IMR-90 (cell line): ENCODE measurements around the gene NIPAL3. TPM values are rescaled to one million over a fixed set of nuclear protein-coding genes. Genes with fewer than 3 reads are reported as not detected.

Experiments used
- ATAC-seq: fragments of 200-7000 bp; cut with Tn5 transposase; 2 replicates; pipeline ENCODE4 v1.9.1; 2020; ENCODE audit warnings: low read depth, mild to moderate bottlenecking, moderate library complexity
- BruUV-seq: library from RNA; stranded (reverse); fragments of 400-500 nt; replicated peaks from 2 replicates; lab custom pipeline; 2021; lab: Mats Ljungman, UMichigan
- CTCF ChIA-PET: fragments of 300-600 bp; formaldehyde crosslinking; extraction: SDS; loops from one replicate; lab custom pipeline; 2021; ENCODE audit warnings: antibody characterized with exemption; lab: Yijun Ruan, JAX
- POLR2A ChIA-PET: fragments of 300-600 bp; sonication (Branson Sonifier 250); formaldehyde crosslinking; loops from one replicate; lab custom pipeline; 2022; ENCODE audit warnings: antibody characterized with exemption; ENCODE audit not compliant: unreplicated experiment; lab: Charles Lee
- DNase-seq: peaks from one replicate; pipeline ENCODE4 v3.0.0; 2013
- H2AFZ ChIP-seq: replicated peaks from 2 replicates; pipeline ENCODE3; 2013; ENCODE audit warnings: low read length, mild to moderate bottlenecking; ENCODE audit not compliant: poor library complexity
- H2AK5ac ChIP-seq: 2 replicates; pipeline ENCODE4 v1.6.1; 2013; ENCODE audit warnings: low read depth, low read length, inconsistent platforms
- H2AK9ac ChIP-seq: replicated peaks from 2 replicates; pipeline ENCODE3; 2013; ENCODE audit warnings: mild to moderate bottlenecking, low read depth, low read length, moderate library complexity; ENCODE audit not compliant: poor library complexity
- H2BK120ac ChIP-seq: 2 replicates; pipeline ENCODE4 v1.6.1; 2013; ENCODE audit warnings: low read depth, low read length, inconsistent platforms
- H2BK15ac ChIP-seq: 3 replicates; pipeline ENCODE4 v1.6.1; 2013; ENCODE audit warnings: low read depth, low read length, inconsistent platforms
- H2BK20ac ChIP-seq: 2 replicates; pipeline ENCODE4 v1.6.1; 2013; ENCODE audit warnings: low read depth, mild to moderate bottlenecking, inconsistent platforms, low read length, moderate library complexity
- H2BK5ac ChIP-seq: 2 replicates; pipeline ENCODE4 v1.6.1; 2013; ENCODE audit warnings: mild to moderate bottlenecking, low read depth, low read length, inconsistent platforms; ENCODE audit not compliant: poor library complexity, severe bottlenecking
- H3K14ac ChIP-seq: replicated peaks from 2 replicates; pipeline ENCODE4 v1.6.1; 2013; ENCODE audit warnings: low read depth, low read length, inconsistent platforms
- H3K18ac ChIP-seq: 2 replicates; pipeline ENCODE4 v1.6.1; 2013; ENCODE audit warnings: low read depth, low read length, control low read depth
- H3K23ac ChIP-seq: 2 replicates; pipeline ENCODE4 v1.6.1; 2013; ENCODE audit warnings: low read depth, low read length, inconsistent platforms
- H3K27ac ChIP-seq: 2 replicates; pipeline ENCODE4 v1.5.1; 2013; ENCODE audit warnings: mild to moderate bottlenecking, control low read depth, low read length; ENCODE audit not compliant: insufficient read depth
- H3K27me3 ChIP-seq: 2 replicates; pipeline ENCODE4 v1.6.1; 2013; ENCODE audit warnings: low read length; ENCODE audit not compliant: control insufficient read depth, insufficient read depth
- H3K36me3 ChIP-seq: 2 replicates; pipeline ENCODE4 v1.6.1; 2013; ENCODE audit warnings: low read length, mixed read lengths; ENCODE audit not compliant: control insufficient read depth, insufficient read depth
- H3K4ac ChIP-seq: 2 replicates; pipeline ENCODE4 v1.6.1; 2013; ENCODE audit warnings: low read depth, low read length, inconsistent platforms
- H3K4me1 ChIP-seq: 2 replicates; pipeline ENCODE4 v1.6.1; 2013; ENCODE audit warnings: low read length, mixed read lengths; ENCODE audit not compliant: control insufficient read depth, insufficient read depth
- H3K4me2 ChIP-seq: 2 replicates; pipeline ENCODE4 v1.6.1; 2013; ENCODE audit warnings: low read depth, mild to moderate bottlenecking, control low read depth, low read length, moderate library complexity
- H3K4me3 ChIP-seq: 2 replicates; pipeline ENCODE4 v1.5.1; 2013; ENCODE audit warnings: low read depth, mild to moderate bottlenecking, control low read depth, low read length, moderate library complexity; ENCODE audit not compliant: insufficient read depth
- H3K56ac ChIP-seq: 2 replicates; pipeline ENCODE4 v1.6.1; 2013; ENCODE audit warnings: low read length, inconsistent platforms; ENCODE audit not compliant: insufficient read depth; ENCODE audit errors: extremely low read depth
- H3K79me1 ChIP-seq, 2 experiments: 2 replicates each; pipeline ENCODE4 v1.6.1; 2013; ENCODE audit warnings: low read length in 2 of 2, inconsistent platforms in 1 of 2, low read depth in 1 of 2
- H3K9ac ChIP-seq: 2 replicates; pipeline ENCODE4 v1.6.1; 2013; ENCODE audit warnings: low read depth, low read length, control low read depth
- H3K9me1 ChIP-seq: 2 replicates; pipeline ENCODE4 v1.6.1; 2013; ENCODE audit warnings: low read length, inconsistent platforms; ENCODE audit not compliant: insufficient read depth
- H3K9me3 ChIP-seq: 2 replicates; pipeline ENCODE4 v1.6.1; 2013; ENCODE audit warnings: low read length; ENCODE audit not compliant: control insufficient read depth, insufficient read depth
- H4K20me1 ChIP-seq: 2 replicates; pipeline ENCODE4 v1.6.1; 2013; ENCODE audit warnings: low read length, inconsistent platforms; ENCODE audit not compliant: insufficient read depth
- H4K5ac ChIP-seq: 2 replicates; pipeline ENCODE4 v1.6.1; 2013; ENCODE audit warnings: mild to moderate bottlenecking, low read depth, low read length, control low read depth
- H4K8ac ChIP-seq, 2 experiments: 2 replicates each; pipeline ENCODE4 v1.6.1; 2013; ENCODE audit warnings: low read depth in 2 of 2, low read length in 2 of 2, control low read depth in 1 of 2, inconsistent platforms in 1 of 2
- H4K91ac ChIP-seq: 2 replicates; pipeline ENCODE4 v1.6.1; 2013; ENCODE audit warnings: low read depth, low read length, inconsistent platforms; ENCODE audit not compliant: insufficient read depth
- CHD1 ChIP-seq: IDR thresholded peaks from 2 replicates; pipeline ENCODE4 v1.6.1; 2012; ENCODE audit warnings: low read depth, low read length, improper control_type of control experiment
- CTCF ChIP-seq: conservative IDR thresholded peaks from 2 replicates; pipeline ENCODE4 v1.5.1; 2012; ENCODE audit warnings: mild to moderate bottlenecking, low read depth, low read length, improper control_type of control experiment
- ELK1 ChIP-seq: fragments of 150-350 bp; IDR thresholded peaks from 2 replicates; pipeline ENCODE4 v1.6.1; 2016; ENCODE audit warnings: low read depth, mild to moderate bottlenecking, low read length, moderate library complexity, borderline replicate concordance
- MAFK ChIP-seq: IDR thresholded peaks from 2 replicates; pipeline ENCODE4 v1.6.1; 2012; ENCODE audit warnings: low read depth, low read length, improper control_type of control experiment
- MAZ ChIP-seq: IDR thresholded peaks from 2 replicates; pipeline ENCODE4 v1.6.1; 2012; ENCODE audit warnings: low read depth, mild to moderate bottlenecking, low read length, improper control_type of control experiment, moderate library complexity, borderline replicate concordance
- MXI1 ChIP-seq: IDR thresholded peaks from 2 replicates; pipeline ENCODE4 v1.6.1; 2012; ENCODE audit warnings: low read depth, mild to moderate bottlenecking, low read length, moderate library complexity, borderline replicate concordance
- NFE2L2 ChIP-seq: fragments of 150-350 bp; IDR thresholded peaks from 2 replicates; pipeline ENCODE4 v1.6.1; 2016; ENCODE audit warnings: low read depth, mild to moderate bottlenecking, low read length
- POLR2A ChIP-seq: IDR thresholded peaks from 2 replicates; pipeline ENCODE4 v1.6.1; 2012; ENCODE audit warnings: mild to moderate bottlenecking, low read depth, low read length
- RAD21 ChIP-seq: IDR thresholded peaks from 2 replicates; pipeline ENCODE4 v1.6.1; 2012; ENCODE audit warnings: low read length, improper control_type of control experiment
- RCOR1 ChIP-seq: IDR thresholded peaks from 2 replicates; pipeline ENCODE4 v1.6.1; 2012; ENCODE audit warnings: mild to moderate bottlenecking, low read length, improper control_type of control experiment; ENCODE audit not compliant: insufficient replicate concordance
- USF2 ChIP-seq: fragments of 150-350 bp; IDR thresholded peaks from 2 replicates; pipeline ENCODE4 v1.6.1; 2017; ENCODE audit warnings: mild to moderate bottlenecking, antibody characterized with exemption, low read length, low read depth
- WGBS, 2 experiments: methylation state at CpG; one replicate each; pipeline versions ENCODE4 v1.1.5 to v1.1.7; 2013; ENCODE audit warnings: missing lambda C conversion rate in 2 of 2; ENCODE audit not compliant: insufficient read length in 1 of 2; ENCODE audit errors: extremely low coverage in 2 of 2; 5-methylcytosine and 5-hydroxymethylcytosine counted together
- dilution Hi-C: fragments of 300-500 bp; cut with HindIII; formaldehyde crosslinking; loops from one replicate; pipeline ENCODE4 v1.14.3; 2018; ENCODE audit warnings: low sequenced_read_pairs; ENCODE audit not compliant: unreplicated experiment
- in situ Hi-C: fragments of 300-500 bp; cut with MboI; formaldehyde crosslinking; loops from 3 replicates; pipeline ENCODE4 v1.14.3; 2019; ENCODE audit warnings: low sequenced_read_pairs, inconsistent platforms, mixed read lengths
- intact Hi-C: fragments of 100-400 bp; cut with micrococcal nuclease; formaldehyde crosslinking; loops from 2 replicates; pipeline ENCODE4 v1.10.0; 2022
- polyA plus RNA-seq, 3 experiments: library from polyadenylated mRNA; depleted of rRNA; stranded (reverse); fragments of >200 nt; gene quantifications; 2 replicates each; pipeline ENCODE4 v1.2.3, GENCODE V29; 2012; ENCODE audit warnings: low replicate concordance in 1 of 3
- total RNA-seq: library from RNA; depleted of rRNA; stranded (reverse); fragments of >200 nt; gene quantifications from 2 replicates; pipeline ENCODE4 v1.2.3, GENCODE V29; 2012

The NIPAL3 gene
- total and polyA plus RNA-seq, 2 of the 4 experiments (the other 2 are of a cell fraction): 55.0 to 123 TPM

GRCh38 chr1:24373710-24374109 lies 41.9 kb upstream of the NIPAL3 start:
- Histone ChIP-seq H2AFZ (no peak overlapping the region), H2BK20ac (no peak overlapping the region), H3K18ac (no peak overlapping the region), H3K23ac (no peak overlapping the region), H4K5ac (no peak overlapping the region), H2AK9ac (no peak overlapping the region), H3K4me1 (no peaks in the 10 kb centered on the region; the same call in 1 of the 2 replicates), H3K14ac (no peak overlapping the region), H3K79me1 (no peaks in the 10 kb centered on the region), H2AK5ac (no peak overlapping the region), H3K27me3 (no peaks in the 10 kb centered on the region), H3K9me1 (no peaks in the 10 kb centered on the region), H3K9ac (no peak overlapping the region), H3K36me3 (no peaks in the 10 kb centered on the region), H2BK5ac (no peak overlapping the region), H3K4me3 (no peak overlapping the region), H3K56ac (no peak overlapping the region), H3K9me3 (no peaks in the 10 kb centered on the region), H4K20me1 (no peaks in the 10 kb centered on the region), H2BK15ac (no peak overlapping the region), H4K91ac (no peak overlapping the region), H4K8ac (no peak overlapping the region), H3K4ac (no peak overlapping the region), H3K27ac (no peak overlapping the region), H3K4me2 (no peak overlapping the region), H2BK120ac (no peak overlapping the region)
- ChIA-PET POLR2A (no interaction called here), CTCF (interaction anchor here (0.7 kb wide), 1 partner anchor 27 kb away, joined by 4 read pairs; no protein-coding TSS in a partner anchor)
- ATAC-seq (no peak), DNase-seq (no peak)
- WGBS, 2 experiments: 98% methylated on average over 6 of the region's 8 CpGs; no CpG with 5 or more reads in 1 of the 2 experiments
- no peak for TF ChIP-seq MAFK
- TF ChIP-seq MXI1: no peak
- TF ChIP-seq ELK1: no peak
- TF ChIP-seq RAD21: no peak
- no peak for TF ChIP-seq CHD1
- TF ChIP-seq POLR2A: no peak
- TF ChIP-seq MAZ: no peak
- TF ChIP-seq USF2: no peak
- TF ChIP-seq NFE2L2: no peak
- no peak for TF ChIP-seq RCOR1
- no peak for TF ChIP-seq CTCF
- BruUV-seq: no TSS peak
- intact Hi-C loops (no loop called here), in situ Hi-C loops (no loop called here), dilution Hi-C loops (no loop called here)
